Liver (tissue), 9 donors: ENCODE data around the gene MYLK3. TPM values are rescaled to one million over a fixed set of nuclear protein-coding genes. Genes with fewer than 3 reads are reported as not detected.

Experiments used
- DNase-seq: peaks from one replicate; pipeline ENCODE4 v3.0.0-alpha.2; 2017; ENCODE audit warnings: low spot score
- H3K27ac ChIP-seq, 2 donors: one replicate each; pipeline ENCODE4 v1.7.0; 2013; ENCODE audit warnings: inconsistent platforms in 2 of 2, low read length in 2 of 2, control low read depth in 1 of 2, low read depth in 1 of 2, mild to moderate bottlenecking in 1 of 2
- H3K27me3 ChIP-seq, 4 donors: one replicate each; pipeline versions ENCODE4 v1.6.1 to v1.7.0; 2013; ENCODE audit warnings: low read length in 3 of 4, inconsistent platforms in 1 of 4, mild to moderate bottlenecking in 1 of 4, moderate library complexity in 1 of 4; ENCODE audit not compliant: control insufficient read depth in 4 of 4, insufficient read depth in 4 of 4
- H3K36me3 ChIP-seq, 4 donors: one replicate each; pipeline versions ENCODE4 v1.6.1 to v1.7.0; 2013; ENCODE audit warnings: low read length in 3 of 4, mild to moderate bottlenecking in 3 of 4, low read depth in 1 of 4, moderate library complexity in 1 of 4; ENCODE audit not compliant: control insufficient read depth in 4 of 4, insufficient read depth in 3 of 4
- H3K4me1 ChIP-seq, 4 donors: one replicate each; pipeline versions ENCODE4 v1.6.1 to v1.7.0; 2013; ENCODE audit warnings: low read length in 3 of 4, mild to moderate bottlenecking in 3 of 4, moderate library complexity in 1 of 4; ENCODE audit not compliant: control insufficient read depth in 4 of 4, insufficient read depth in 4 of 4
- H3K4me3 ChIP-seq, 3 donors: one replicate each; pipeline versions ENCODE4 v1.6.1 to v1.7.0; 2013; ENCODE audit warnings: low read length in 3 of 3, control low read depth in 1 of 3, low read depth in 1 of 3, mild to moderate bottlenecking in 1 of 3
- H3K9ac ChIP-seq, 2 donors: one replicate each; pipeline ENCODE4 v1.7.0; 2013; ENCODE audit warnings: low read length in 2 of 2, mild to moderate bottlenecking in 2 of 2, moderate library complexity in 2 of 2, control low read depth in 1 of 2, low read depth in 1 of 2
- H3K9me3 ChIP-seq, 4 donors: one replicate each; pipeline versions ENCODE4 v1.6.1 to v1.7.0; 2013; ENCODE audit warnings: low read length in 3 of 4; ENCODE audit not compliant: control insufficient read depth in 4 of 4
- EGR1 ChIP-seq, 2 donors: IDR thresholded peaks; 2 replicates each; pipeline ENCODE4 v1.6.1; 2016 to 2018; ENCODE audit warnings: antibody characterized with exemption in 2 of 2, low read depth in 2 of 2
- FOXA1 ChIP-seq: IDR thresholded peaks from 2 replicates; pipeline ENCODE4 v1.6.1; 2016; ENCODE audit warnings: antibody characterized with exemption
- FOXA2 ChIP-seq: IDR thresholded peaks from 2 replicates; pipeline ENCODE4 v1.6.1; 2016; ENCODE audit warnings: antibody characterized with exemption
- GABPA ChIP-seq, 2 donors: IDR thresholded peaks in 1 of 2; conservative IDR thresholded peaks in 1 of 2; 2 replicates each; pipeline ENCODE4 v1.6.1; 2016; ENCODE audit warnings: antibody characterized with exemption in 2 of 2, mild to moderate bottlenecking in 1 of 2, moderate library complexity in 1 of 2
- HNF4A ChIP-seq, 2 donors: conservative IDR thresholded peaks; 2 replicates each; pipeline ENCODE4 v1.6.1; 2016; ENCODE audit warnings: antibody characterized with exemption in 2 of 2, mild to moderate bottlenecking in 2 of 2
- JUND ChIP-seq, 2 donors: IDR thresholded peaks; 2 replicates each; pipeline ENCODE4 v1.6.1; 2016; ENCODE audit warnings: antibody characterized with exemption in 2 of 2
- NR2F2 ChIP-seq: IDR thresholded peaks from 2 replicates; pipeline ENCODE4 v1.6.1; 2016; ENCODE audit warnings: antibody characterized with exemption
- RAD21 ChIP-seq, 2 donors: IDR thresholded peaks; 2 replicates each; pipeline ENCODE4 v1.6.1; 2016; ENCODE audit warnings: antibody characterized with exemption in 2 of 2, mild to moderate bottlenecking in 2 of 2
- RXRA ChIP-seq, 2 donors: IDR thresholded peaks; 2 replicates each; pipeline ENCODE4 v1.6.1; 2017 to 2018; ENCODE audit warnings: antibody characterized with exemption in 2 of 2, mild to moderate bottlenecking in 1 of 2
- SP1 ChIP-seq: IDR thresholded peaks from 2 replicates; pipeline ENCODE4 v1.6.1; 2018; ENCODE audit warnings: antibody characterized with exemption, mild to moderate bottlenecking
- TAF1 ChIP-seq: conservative IDR thresholded peaks from 2 replicates; pipeline ENCODE4 v1.6.1; 2016; ENCODE audit warnings: antibody characterized with exemption, mild to moderate bottlenecking
- YY1 ChIP-seq: IDR thresholded peaks from 2 replicates; pipeline ENCODE4 v1.6.1; 2016; ENCODE audit warnings: antibody characterized with exemption, mild to moderate bottlenecking
- WGBS: extraction: QIAGEN DNeasy Blood & Tissue Kit; methylation state at CpG from one replicate; pipeline ENCODE4 v1.1.7; 2013; 5-methylcytosine and 5-hydroxymethylcytosine counted together
- polyA plus RNA-seq, 2 donors: library from polyadenylated mRNA; stranded (reverse) in 1 of 2; unstranded in 1 of 2; fragments of 200-250 nt in 1 of 2; fragments of >200 nt in 1 of 2; fragmentation: Nextera tagmentation in 1 of 2; extraction: Ambion mirVana in 1 of 2; gene quantifications; one replicate each; pipeline versions ENCODE4 v1.2.1 to v1.2.3, GENCODE V29; 2013 to 2015
- total RNA-seq, 2 donors: library from RNA; depleted of rRNA; stranded (reverse); fragments of >200 nt; gene quantifications; one replicate each; pipeline ENCODE4 v1.2.3, GENCODE V29; 2014
- TF ChIP-seq, protein P1 (sequence below): IDR thresholded peaks from 2 replicates; pipeline ENCODE4 v1.6.1; 2016; ENCODE audit warnings: antibody characterized with exemption
- TF ChIP-seq, protein P2 (sequence below): fragments of 150-350 bp; IDR thresholded peaks from 2 replicates; pipeline ENCODE4 v1.5.1; 2017; ENCODE audit warnings: improper control_type of control experiment, low read depth, low read length; ENCODE audit not compliant: missing input control
- TF ChIP-seq, protein P3 (sequence below): IDR thresholded peaks from 2 replicates; pipeline ENCODE4 v1.6.1; 2016; ENCODE audit warnings: antibody characterized with exemption
- TF ChIP-seq, protein P4 (sequence below): IDR thresholded peaks from 2 replicates; pipeline ENCODE4 v1.6.1; 2016; ENCODE audit warnings: antibody characterized with exemption, mild to moderate bottlenecking
- TF ChIP-seq, protein P5 (sequence below): IDR thresholded peaks from 2 replicates; pipeline ENCODE4 v1.6.1; 2016; ENCODE audit warnings: antibody characterized with exemption
- donor health status: healthy.
- donor health status: healthy.
- donor health status: healthy.
- donor health status: healthy.
- donor health status: healthy.

MYLK3 gene
- total and polyA plus RNA-seq, 4 donors = 0.01 to 1.1 (median 0.23) TPM

DNA sequence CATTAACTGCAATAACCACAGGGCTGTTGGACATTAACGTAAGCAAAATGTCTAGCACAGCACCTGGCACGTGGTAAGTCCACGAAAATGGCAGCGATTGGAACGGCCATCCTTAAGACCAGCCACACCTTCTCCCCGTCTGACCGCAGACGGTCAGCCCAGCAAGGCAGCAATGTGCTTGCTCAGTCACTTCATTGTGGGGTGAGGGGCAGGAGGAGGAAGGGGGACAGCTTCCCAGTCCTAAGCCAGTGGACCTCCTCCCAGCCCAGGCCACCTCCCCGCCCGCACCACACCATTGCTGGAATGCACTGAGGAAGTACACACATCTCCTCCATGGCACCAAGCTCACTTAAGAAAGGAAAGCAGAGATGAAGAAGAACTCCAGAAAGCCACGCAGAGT, 8.6 kb upstream of the MYLK3 start:
- DNase-seq = no peak
- no peak overlapping the region for H3K27ac ChIP-seq
- WGBS = 85% methylated on average over 11 of the region's 11 CpGs
- H3K9me3 ChIP-seq = no peaks in the 10 kb centered on the region
- H3K4me1 ChIP-seq = no peaks in the 10 kb centered on the region
- no peak for TF ChIP-seq HNF4A (conservative IDR thresholded peaks at IDR 0.05)
- TF ChIP-seq, protein P1, sequence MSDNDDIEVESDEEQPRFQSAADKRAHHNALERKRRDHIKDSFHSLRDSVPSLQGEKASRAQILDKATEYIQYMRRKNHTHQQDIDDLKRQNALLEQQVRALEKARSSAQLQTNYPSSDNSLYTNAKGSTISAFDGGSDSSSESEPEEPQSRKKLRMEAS = no peak
- TF ChIP-seq TAF1 = no peak
- no peak for TF ChIP-seq RAD21 (IDR thresholded peaks at IDR 0.05)
- TF ChIP-seq SP1 = no peak
- TF ChIP-seq, protein P2, sequence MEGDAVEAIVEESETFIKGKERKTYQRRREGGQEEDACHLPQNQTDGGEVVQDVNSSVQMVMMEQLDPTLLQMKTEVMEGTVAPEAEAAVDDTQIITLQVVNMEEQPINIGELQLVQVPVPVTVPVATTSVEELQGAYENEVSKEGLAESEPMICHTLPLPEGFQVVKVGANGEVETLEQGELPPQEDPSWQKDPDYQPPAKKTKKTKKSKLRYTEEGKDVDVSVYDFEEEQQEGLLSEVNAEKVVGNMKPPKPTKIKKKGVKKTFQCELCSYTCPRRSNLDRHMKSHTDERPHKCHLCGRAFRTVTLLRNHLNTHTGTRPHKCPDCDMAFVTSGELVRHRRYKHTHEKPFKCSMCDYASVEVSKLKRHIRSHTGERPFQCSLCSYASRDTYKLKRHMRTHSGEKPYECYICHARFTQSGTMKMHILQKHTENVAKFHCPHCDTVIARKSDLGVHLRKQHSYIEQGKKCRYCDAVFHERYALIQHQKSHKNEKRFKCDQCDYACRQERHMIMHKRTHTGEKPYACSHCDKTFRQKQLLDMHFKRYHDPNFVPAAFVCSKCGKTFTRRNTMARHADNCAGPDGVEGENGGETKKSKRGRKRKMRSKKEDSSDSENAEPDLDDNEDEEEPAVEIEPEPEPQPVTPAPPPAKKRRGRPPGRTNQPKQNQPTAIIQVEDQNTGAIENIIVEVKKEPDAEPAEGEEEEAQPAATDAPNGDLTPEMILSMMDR = no peak
- no peak for TF ChIP-seq RXRA (IDR thresholded peaks at IDR 0.05)
- TF ChIP-seq JUND (IDR thresholded peaks at IDR 0.05) = no peak
- TF ChIP-seq, protein P3, sequence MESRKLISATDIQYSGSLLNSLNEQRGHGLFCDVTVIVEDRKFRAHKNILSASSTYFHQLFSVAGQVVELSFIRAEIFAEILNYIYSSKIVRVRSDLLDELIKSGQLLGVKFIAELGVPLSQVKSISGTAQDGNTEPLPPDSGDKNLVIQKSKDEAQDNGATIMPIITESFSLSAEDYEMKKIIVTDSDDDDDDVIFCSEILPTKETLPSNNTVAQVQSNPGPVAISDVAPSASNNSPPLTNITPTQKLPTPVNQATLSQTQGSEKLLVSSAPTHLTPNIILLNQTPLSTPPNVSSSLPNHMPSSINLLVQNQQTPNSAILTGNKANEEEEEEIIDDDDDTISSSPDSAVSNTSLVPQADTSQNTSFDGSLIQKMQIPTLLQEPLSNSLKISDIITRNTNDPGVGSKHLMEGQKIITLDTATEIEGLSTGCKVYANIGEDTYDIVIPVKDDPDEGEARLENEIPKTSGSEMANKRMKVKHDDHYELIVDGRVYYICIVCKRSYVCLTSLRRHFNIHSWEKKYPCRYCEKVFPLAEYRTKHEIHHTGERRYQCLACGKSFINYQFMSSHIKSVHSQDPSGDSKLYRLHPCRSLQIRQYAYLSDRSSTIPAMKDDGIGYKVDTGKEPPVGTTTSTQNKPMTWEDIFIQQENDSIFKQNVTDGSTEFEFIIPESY = no peak
- TF ChIP-seq EGR1 (IDR thresholded peaks at IDR 0.05; ENCODE audit: low read depth in 2 of 2) = no peak
- TF ChIP-seq, protein P4, sequence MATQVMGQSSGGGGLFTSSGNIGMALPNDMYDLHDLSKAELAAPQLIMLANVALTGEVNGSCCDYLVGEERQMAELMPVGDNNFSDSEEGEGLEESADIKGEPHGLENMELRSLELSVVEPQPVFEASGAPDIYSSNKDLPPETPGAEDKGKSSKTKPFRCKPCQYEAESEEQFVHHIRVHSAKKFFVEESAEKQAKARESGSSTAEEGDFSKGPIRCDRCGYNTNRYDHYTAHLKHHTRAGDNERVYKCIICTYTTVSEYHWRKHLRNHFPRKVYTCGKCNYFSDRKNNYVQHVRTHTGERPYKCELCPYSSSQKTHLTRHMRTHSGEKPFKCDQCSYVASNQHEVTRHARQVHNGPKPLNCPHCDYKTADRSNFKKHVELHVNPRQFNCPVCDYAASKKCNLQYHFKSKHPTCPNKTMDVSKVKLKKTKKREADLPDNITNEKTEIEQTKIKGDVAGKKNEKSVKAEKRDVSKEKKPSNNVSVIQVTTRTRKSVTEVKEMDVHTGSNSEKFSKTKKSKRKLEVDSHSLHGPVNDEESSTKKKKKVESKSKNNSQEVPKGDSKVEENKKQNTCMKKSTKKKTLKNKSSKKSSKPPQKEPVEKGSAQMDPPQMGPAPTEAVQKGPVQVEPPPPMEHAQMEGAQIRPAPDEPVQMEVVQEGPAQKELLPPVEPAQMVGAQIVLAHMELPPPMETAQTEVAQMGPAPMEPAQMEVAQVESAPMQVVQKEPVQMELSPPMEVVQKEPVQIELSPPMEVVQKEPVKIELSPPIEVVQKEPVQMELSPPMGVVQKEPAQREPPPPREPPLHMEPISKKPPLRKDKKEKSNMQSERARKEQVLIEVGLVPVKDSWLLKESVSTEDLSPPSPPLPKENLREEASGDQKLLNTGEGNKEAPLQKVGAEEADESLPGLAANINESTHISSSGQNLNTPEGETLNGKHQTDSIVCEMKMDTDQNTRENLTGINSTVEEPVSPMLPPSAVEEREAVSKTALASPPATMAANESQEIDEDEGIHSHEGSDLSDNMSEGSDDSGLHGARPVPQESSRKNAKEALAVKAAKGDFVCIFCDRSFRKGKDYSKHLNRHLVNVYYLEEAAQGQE = no peak
- no peak for TF ChIP-seq YY1
- TF ChIP-seq GABPA (IDR thresholded peaks at IDR 0.05 in 1 of 2, conservative IDR thresholded peaks at IDR 0.05 in 1 of 2) = no peak
- TF ChIP-seq, protein P5, sequence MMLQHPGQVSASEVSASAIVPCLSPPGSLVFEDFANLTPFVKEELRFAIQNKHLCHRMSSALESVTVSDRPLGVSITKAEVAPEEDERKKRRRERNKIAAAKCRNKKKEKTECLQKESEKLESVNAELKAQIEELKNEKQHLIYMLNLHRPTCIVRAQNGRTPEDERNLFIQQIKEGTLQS = no peak
- H3K27me3 ChIP-seq = no peaks in the 10 kb centered on the region
- no peak overlapping the region for H3K9ac ChIP-seq
- H3K36me3 ChIP-seq = no peaks in the 10 kb centered on the region
- H3K4me3 ChIP-seq = no peak overlapping the region

DNA sequence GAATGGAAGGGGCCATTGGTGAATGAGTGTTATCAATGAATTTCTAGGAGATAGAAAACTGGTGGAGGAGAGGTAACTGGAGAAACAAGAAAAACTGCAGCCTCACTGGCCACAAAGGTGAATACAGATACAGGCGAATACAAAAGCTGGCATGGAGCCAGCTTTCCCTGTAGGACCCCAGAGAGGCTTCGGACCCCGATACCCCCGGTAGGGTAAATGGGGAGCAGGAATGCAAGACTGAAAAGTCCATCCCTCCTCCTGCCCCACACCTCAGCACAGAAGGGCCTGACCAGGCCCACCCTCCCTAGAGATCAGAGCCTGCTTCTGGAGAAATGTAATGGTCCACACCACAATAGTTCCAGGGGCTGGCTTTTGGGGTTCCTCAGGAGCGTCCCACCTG, 4.9 kb upstream of the MYLK3 start:
- WGBS = 88% methylated on average over 5 of the region's 5 CpGs
- TF ChIP-seq GABPA (IDR thresholded peaks at IDR 0.05 in 1 of 2, conservative IDR thresholded peaks at IDR 0.05 in 1 of 2) = no peak
- no peak for TF ChIP-seq SP1
- TF ChIP-seq YY1 = no peak
- TF ChIP-seq, protein P4 = no peak
- TF ChIP-seq FOXA1 = no peak
- TF ChIP-seq NR2F2 = no peak
- no peak for TF ChIP-seq FOXA2
- no peak for TF ChIP-seq JUND (IDR thresholded peaks at IDR 0.05)
- H3K27ac ChIP-seq = no peak overlapping the region
- no peak overlapping the region for H3K9ac ChIP-seq
- no peaks in the 10 kb centered on the region for H3K9me3 ChIP-seq
- H3K4me3 ChIP-seq = no peak overlapping the region
- DNase-seq = no peak
- no peaks in the 10 kb centered on the region for H3K27me3 ChIP-seq
- H3K4me1 ChIP-seq = no peaks in the 10 kb centered on the region
- no peaks in the 10 kb centered on the region for H3K36me3 ChIP-seq
